Activated CD4-positive, alpha-beta T cell treated with anti-CD3 and anti-CD28 coated beads for 36 hours (primary cell): Measurements from ENCODE around the gene BRCA2. TPM values are rescaled to one million over a fixed set of nuclear protein-coding genes. Genes with fewer than 3 reads are reported as not detected.

ENCODE experiments used
- ATAC-seq: fragments of 200-7000 bp; cut with Tn5 transposase; one replicate; pipeline ENCODE4 v1.10.0; 2021; ENCODE audit warnings: mild to moderate bottlenecking, moderate library complexity
- CTCF ChIA-PET: fragments of 350-600 bp; sonication (Branson Sonifier 250); formaldehyde crosslinking; loops from one replicate; lab custom pipeline; 2021; ENCODE audit warnings: antibody characterized with exemption; lab: Charles Lee
- POLR2A ChIA-PET: fragments of 350-600 bp; sonication (Branson Sonifier 250); formaldehyde crosslinking; loops from one replicate; lab custom pipeline; 2021; ENCODE audit warnings: antibody characterized with exemption, inconsistent platforms; lab: Charles Lee
- DNase-seq: peaks from one replicate; pipeline ENCODE4 v3.0.0-alpha.2; 2020
- H3K27ac Mint-ChIP-seq: one replicate; pipeline ENCODE4 v1.8.0; 2021; ENCODE audit warnings: mixed read lengths
- H3K27me3 Mint-ChIP-seq: one replicate; pipeline ENCODE4 v1.8.0; 2021; ENCODE audit warnings: mixed read lengths
- H3K36me3 Mint-ChIP-seq: one replicate; pipeline ENCODE4 v1.8.0; 2021; ENCODE audit warnings: low read depth, mixed read lengths
- H3K4me1 Mint-ChIP-seq: one replicate; pipeline ENCODE4 v1.8.0; 2021; ENCODE audit warnings: mixed read lengths
- H3K4me3 Mint-ChIP-seq: one replicate; pipeline ENCODE4 v1.8.0; 2021; ENCODE audit warnings: mild to moderate bottlenecking, moderate library complexity, mixed read lengths
- H3K9me3 Mint-ChIP-seq: one replicate; pipeline ENCODE4 v1.8.0; 2021; ENCODE audit warnings: low read depth, mixed read lengths
- intact Hi-C, 2 experiments: fragments of 100-400 bp; cut with DNase I in 1 of 2; cut with micrococcal nuclease in 1 of 2; formaldehyde crosslinking; loops; one replicate each; pipeline versions ENCODE4 v1.14.2 to v1.15.1; 2022 to 2024; cut with DNase I, micrococcal nuclease
- total RNA-seq, 2 experiments: library from RNA; stranded (reverse); gene quantifications; one replicate each; pipeline ENCODE4 v1.2.3, GENCODE V29; 2021

The BRCA2 gene
- total RNA-seq, 2 experiments from 2014 or later: 34.1 to 49.0 TPM

DNA sequence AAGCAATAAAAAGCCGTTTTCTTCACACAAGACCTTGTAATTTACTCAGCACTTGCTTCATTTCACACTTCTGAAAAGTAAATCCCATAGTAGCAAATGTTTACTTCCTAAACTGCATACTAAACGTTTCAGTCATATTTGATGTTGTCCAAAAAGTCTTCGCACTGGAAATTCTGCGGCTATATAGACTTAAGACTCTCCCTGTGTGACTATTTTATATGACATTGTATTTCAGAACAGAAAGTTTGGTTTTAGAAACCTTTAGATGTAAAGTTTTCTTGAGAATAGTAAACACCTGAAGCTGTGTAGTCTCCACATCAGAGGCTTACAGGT lies 29.7 kb upstream of the BRCA2 start:
- H3K27me3 Mint-ChIP-seq: no peaks in the 10 kb centered on the region
- no peaks in the 10 kb centered on the region for H3K9me3 Mint-ChIP-seq
- no peak overlapping the region for H3K27ac Mint-ChIP-seq
- POLR2A ChIA-PET: no interaction called here
- ATAC-seq (no peak), DNase-seq (no peak)
- H3K4me1 Mint-ChIP-seq: no peaks in the 10 kb centered on the region
- intact Hi-C loops: no loop called here
- no peaks in the 10 kb centered on the region for H3K36me3 Mint-ChIP-seq
- H3K4me3 Mint-ChIP-seq: no peak overlapping the region
- CTCF ChIA-PET: interaction anchor here (0.7 kb wide), 1 partner anchor 179 kb away, joined by 3 read pairs; no protein-coding TSS in a partner anchor

GRCh38 chr13:32297206-32297605 lies 18.1 kb upstream of the BRCA2 start:
- Mint-ChIP-seq H3K27ac (no peak overlapping the region), H3K4me3 (no peak overlapping the region), H3K9me3 (no peaks in the 10 kb centered on the region), H3K27me3 (peaks cover 14% of the 10 kb centered on the region), H3K36me3 (no peaks in the 10 kb centered on the region), H3K4me1 (peaks cover 9% of the 10 kb centered on the region)
- intact Hi-C loops: loop anchor here (2.0 kb wide), 2 partner anchors 18 to 24 kb away; no protein-coding TSS in a partner anchor
- CTCF ChIA-PET: interaction anchor here (0.6 kb wide), 1 partner anchor 1251 kb away, joined by 3 read pairs; no protein-coding TSS in a partner anchor
- POLR2A ChIA-PET: interaction anchor here (1.3 kb wide), 1 partner anchor 17 kb away, joined by 3 read pairs; no protein-coding TSS in a partner anchor
- peak; percentile 36 for ATAC-seq
- DNase-seq: no peak

- no peak for DNase-seq
- H3K4me1 Mint-ChIP-seq: peaks cover 9% of the 10 kb centered on the region
- ATAC-seq: no peak
- H3K27me3 Mint-ChIP-seq: peaks cover 14% of the 10 kb centered on the region
- no peaks in the 10 kb centered on the region for H3K9me3 Mint-ChIP-seq
- H3K36me3 Mint-ChIP-seq: no peaks in the 10 kb centered on the region
- intact Hi-C loops: no loop called here
- CTCF ChIA-PET: interaction anchor here (1.1 kb wide), 1 partner anchor 53 kb away, joined by 3 read pairs; no protein-coding TSS in a partner anchor
- H3K27ac Mint-ChIP-seq: no peak overlapping the region
- POLR2A ChIA-PET: no interaction called here
- no peak overlapping the region for H3K4me3 Mint-ChIP-seq
These were observed 16.6 kb upstream of the BRCA2 start for GRCh38 chr13:32298695-32299094.

GRCh38 chr13:32299893-32300292 lies 15.4 kb upstream of the BRCA2 start:
- H3K4me1 Mint-ChIP-seq: peaks cover 9% of the 10 kb centered on the region
- H3K36me3 Mint-ChIP-seq: no peaks in the 10 kb centered on the region
- peaks cover 13% of the 10 kb centered on the region for H3K27me3 Mint-ChIP-seq
- CTCF ChIA-PET: interaction anchor here (1.0 to 1.4 kb wide), 2 partner anchors 9 to 12 kb away, joined by 4 read pairs; no protein-coding TSS in a partner anchor
- peak; percentile 54 for ATAC-seq
- POLR2A ChIA-PET: no interaction called here
- H3K9me3 Mint-ChIP-seq: no peaks in the 10 kb centered on the region
- H3K27ac Mint-ChIP-seq: peak overlapping the region; percentile 61
- peak; percentile 28 for DNase-seq
- intact Hi-C loops: loop anchor here (5.0 to 10.0 kb wide), 2 partner anchors 135 to 1453 kb away; no protein-coding TSS in a partner anchor
- H3K4me3 Mint-ChIP-seq: no peak overlapping the region

DNA sequence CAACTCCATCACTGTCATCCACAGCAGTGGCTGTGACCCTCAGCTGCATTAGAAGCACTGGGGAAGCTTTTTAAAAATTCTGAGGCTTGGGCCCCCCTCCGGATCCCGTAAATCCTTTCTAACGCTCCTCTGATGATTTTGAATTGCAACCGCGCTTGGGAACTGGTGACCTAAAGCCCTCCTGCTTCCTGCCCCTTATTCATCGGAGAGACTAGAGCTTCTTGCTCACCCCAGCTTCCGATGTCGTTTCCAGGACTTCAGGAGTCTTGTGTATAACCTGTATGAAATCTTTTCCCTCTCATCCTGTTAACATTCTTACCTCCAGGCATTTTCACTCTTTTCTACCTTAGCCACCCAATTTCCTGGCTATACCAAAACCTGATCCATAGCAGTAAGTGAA lies 14.9 kb upstream of the BRCA2 start:
- peaks cover 9% of the 10 kb centered on the region for H3K4me1 Mint-ChIP-seq
- intact Hi-C loops: loop anchor here (5.0 to 10.0 kb wide), 2 partner anchors 136 to 1453 kb away; no protein-coding TSS in a partner anchor
- DNase-seq (no peak), ATAC-seq (no peak)
- H3K9me3 Mint-ChIP-seq: no peaks in the 10 kb centered on the region
- H3K4me3 Mint-ChIP-seq: no peak overlapping the region
- POLR2A ChIA-PET: no interaction called here
- peaks cover 13% of the 10 kb centered on the region for H3K27me3 Mint-ChIP-seq
- H3K27ac Mint-ChIP-seq: no peak overlapping the region
- CTCF ChIA-PET: interaction anchor here (1.1 to 1.7 kb wide), 3 partner anchors 12 to 53 kb away, joined by 3 to 4 read pairs (median 4); no protein-coding TSS in a partner anchor
- H3K36me3 Mint-ChIP-seq: no peaks in the 10 kb centered on the region

GRCh38 chr13:32300920-32301319 lies 14.4 kb upstream of the BRCA2 start:
- H3K27ac Mint-ChIP-seq: no peak overlapping the region
- no peak overlapping the region for H3K4me3 Mint-ChIP-seq
- intact Hi-C loops: loop anchor here (1.0 to 10.0 kb wide), 3 partner anchors 29 to 1454 kb away; no protein-coding TSS in a partner anchor
- ATAC-seq (peak; percentile 83), DNase-seq (peak; percentile 42)
- H3K9me3 Mint-ChIP-seq: no peaks in the 10 kb centered on the region
- ChIA-PET POLR2A (interaction anchor here (0.7 kb wide), 1 partner anchor 15 kb away, joined by 3 read pairs; no protein-coding TSS in a partner anchor), CTCF (interaction anchor here (0.9 to 1.7 kb wide), 4 partner anchors 13 to 54 kb away, joined by 3 to 4 read pairs (median 4); partner anchors contain the start of genes BRCA2 and ZAR1L)
- H3K27me3 Mint-ChIP-seq: peaks cover 13% of the 10 kb centered on the region
- peaks cover 9% of the 10 kb centered on the region for H3K4me1 Mint-ChIP-seq
- H3K36me3 Mint-ChIP-seq: no peaks in the 10 kb centered on the region

- no peak overlapping the region for H3K27ac Mint-ChIP-seq
- ChIA-PET POLR2A (interaction anchor here (1.2 kb wide), 1 partner anchor 13 kb away, joined by 3 read pairs; the partner anchor contains the start of genes BRCA2 and ZAR1L), CTCF (interaction anchor here (0.7 kb wide), 1 partner anchor 470 kb away, joined by 3 read pairs; no protein-coding TSS in a partner anchor)
- intact Hi-C loops: loop anchor here (5.0 to 10.0 kb wide), 2 partner anchors 138 to 1455 kb away; no protein-coding TSS in a partner anchor
- H3K36me3 Mint-ChIP-seq: no peaks in the 10 kb centered on the region
- no peaks in the 10 kb centered on the region for H3K9me3 Mint-ChIP-seq
- H3K4me1 Mint-ChIP-seq: peaks cover 3% of the 10 kb centered on the region
- H3K4me3 Mint-ChIP-seq: no peak overlapping the region
- DNase-seq: no peak
- no peak for ATAC-seq
- H3K27me3 Mint-ChIP-seq: peaks cover 10% of the 10 kb centered on the region
These were observed 12.8 kb upstream of the BRCA2 start for GRCh38 chr13:32302461-32302860.

- no peaks in the 10 kb centered on the region for H3K9me3 Mint-ChIP-seq
- DNase-seq (no peak), ATAC-seq (no peak)
- H3K27me3 Mint-ChIP-seq: no peaks in the 10 kb centered on the region
- POLR2A ChIA-PET: no interaction called here
- intact Hi-C loops: loop anchor here in 1 of 2 experiments (10.0 kb wide), 1 partner anchor 141 kb away; no protein-coding TSS in a partner anchor
- no peaks in the 10 kb centered on the region for H3K36me3 Mint-ChIP-seq
- CTCF ChIA-PET: interaction anchor here (0.5 to 1.8 kb wide), 8 partner anchors 21 to 396 kb away, joined by 3 to 7 read pairs (median 3); no protein-coding TSS in a partner anchor
- peaks cover 10% of the 10 kb centered on the region for H3K4me1 Mint-ChIP-seq
- H3K4me3 Mint-ChIP-seq: no peak overlapping the region
- no peak overlapping the region for H3K27ac Mint-ChIP-seq
These were observed 9.7 kb upstream of the BRCA2 start for GRCh38 chr13:32305646-32306045.

DNA sequence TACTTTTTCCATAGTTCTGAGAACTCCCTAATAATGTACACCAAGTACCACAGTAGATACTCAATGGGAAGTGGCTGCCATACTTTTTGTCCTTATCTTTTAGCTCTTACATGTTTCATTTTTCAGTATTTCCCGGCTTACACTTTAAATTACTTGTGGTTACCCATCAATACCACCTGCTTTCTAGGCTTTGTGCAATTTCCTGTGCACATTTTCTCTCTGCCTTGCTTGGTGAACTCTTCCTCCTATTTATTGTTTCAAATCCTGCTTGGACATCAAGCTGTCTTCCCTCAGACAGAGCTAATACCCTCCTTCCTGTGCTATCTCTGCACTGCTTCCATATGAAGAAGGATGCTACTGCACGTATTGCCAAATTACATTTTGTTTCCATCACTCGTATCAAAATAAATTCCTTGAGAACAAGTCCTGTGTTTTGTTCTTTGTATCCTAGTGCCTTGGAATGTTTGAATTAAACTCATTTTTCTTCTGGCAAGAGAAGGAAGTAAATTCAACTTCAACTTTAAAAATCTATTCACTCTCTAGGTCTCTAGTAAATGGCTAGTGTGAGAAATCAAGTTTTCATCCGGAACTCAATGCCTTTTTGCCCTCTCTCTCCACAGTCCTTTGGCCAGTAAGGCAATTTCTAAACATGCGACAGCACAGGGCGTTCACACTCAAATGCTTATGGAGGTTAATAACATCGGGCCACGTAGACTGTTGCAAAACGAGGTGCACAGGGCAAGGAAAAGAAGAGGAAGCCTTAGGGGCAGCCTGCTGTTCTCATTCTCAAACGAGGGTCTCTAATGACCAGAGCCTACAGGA lies 5.8 kb upstream of the BRCA2 start:
- POLR2A ChIA-PET: no interaction called here
- H3K4me3 Mint-ChIP-seq: no peak overlapping the region
- CTCF ChIA-PET: interaction anchor here (0.5 to 1.4 kb wide), 6 partner anchors 10 to 63 kb away, joined by 3 to 4 read pairs (median 4); no protein-coding TSS in a partner anchor

DNA sequence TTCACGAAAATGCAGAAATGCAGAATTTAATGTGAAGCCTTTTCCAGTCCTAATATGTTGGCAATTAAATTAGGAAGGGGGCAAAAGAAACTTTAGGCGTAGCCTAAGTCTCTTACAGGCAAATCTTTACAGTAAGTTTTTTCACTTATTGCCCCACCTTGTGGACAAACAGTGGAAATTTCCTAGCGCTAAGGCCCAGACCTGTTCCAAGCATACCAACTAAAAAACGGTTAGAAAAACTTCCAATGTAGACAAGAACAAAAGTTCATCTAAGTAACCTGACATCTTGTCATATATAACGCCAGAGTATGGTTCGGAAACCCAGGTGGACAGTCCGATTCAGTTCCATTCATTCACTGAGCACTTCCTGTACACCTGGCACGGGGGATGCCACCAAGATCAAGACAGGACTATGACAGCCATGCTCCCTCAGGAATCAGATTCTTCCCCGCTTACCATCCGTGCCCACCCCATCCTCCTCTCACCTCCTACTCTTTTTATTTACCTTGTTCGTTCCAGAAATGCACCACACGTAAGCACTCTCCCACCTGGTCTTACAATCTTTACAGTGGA lies 5.1 kb upstream of the BRCA2 start:
- H3K9me3 Mint-ChIP-seq: no peaks in the 10 kb centered on the region
- ATAC-seq: peak; percentile 70
- H3K4me3 Mint-ChIP-seq: no peak overlapping the region
- H3K36me3 Mint-ChIP-seq: no peaks in the 10 kb centered on the region
- ChIA-PET POLR2A (no interaction called here), CTCF (no interaction called here)
- H3K27ac Mint-ChIP-seq: no peak overlapping the region
- H3K4me1 Mint-ChIP-seq: peaks cover 17% of the 10 kb centered on the region
- intact Hi-C loops: loop anchor here (1.0 to 10.0 kb wide), 9 partner anchors 42 to 1232 kb away; partner anchors contain the start of gene PDS5B (in 1 of the 2)
- DNase-seq: peak; percentile 32
- no peaks in the 10 kb centered on the region for H3K27me3 Mint-ChIP-seq

More for the DNA sequence above, 5.8 kb upstream of the BRCA2 start:
- Mint-ChIP-seq H3K9me3 (no peaks in the 10 kb centered on the region), H3K27me3 (no peaks in the 10 kb centered on the region), H3K36me3 (no peaks in the 10 kb centered on the region), H3K27ac (no peak overlapping the region), H3K4me1 (peaks cover 12% of the 10 kb centered on the region)
- intact Hi-C loops: loop anchor here (1.0 to 10.0 kb wide), 10 partner anchors 41 to 1233 kb away; partner anchors contain the start of gene PDS5B (in 1 of the 2)
- no peak for DNase-seq
- peak; percentile 16 for ATAC-seq
